ENCODE data around the gene SORBS1. TPM values are rescaled to one million over a fixed set of nuclear protein-coding genes. Genes with fewer than 3 reads are reported as not detected.

The SORBS1 gene
- total and polyA plus RNA-seq, 9 of the 15 experiments (the other 6 are each of a cell fraction or from before 2014, with no cell fraction given) = 2.0 to 13.3 (median 6.5) TPM

- TF ChIP-seq SAFB (IDR thresholded peaks at IDR 0.05; ENCODE audit: borderline replicate concordance, low read depth, low read length) (peak; percentile 34; the same call in 1 of the 2 replicates), CCNT2 (IDR thresholded peaks at IDR 0.05; ENCODE audit: borderline replicate concordance, extremely low read depth, insufficient read length, low read depth, low read length) (peak; percentile 70), HLTF (IDR thresholded peaks at IDR 0.05) (no peak), RAD21 (CRISPR knock-in tag; conservative IDR thresholded peaks at IDR 0.05 in 1 of 2, IDR thresholded peaks at IDR 0.05 in 1 of 2) (peak in 1 of 2 experiments; percentile 26; a peak in 2 of 4 replicates), MNT (conservative IDR thresholded peaks at IDR 0.05) (peak; percentile 52 to 59; a peak in 2 of 4 replicates), ZNF511 (CRISPR knock-in tag; IDR thresholded peaks at IDR 0.05) (no peak), ZNF766 (CRISPR knock-in tag; conservative IDR thresholded peaks at IDR 0.05) (no peak), ZBTB9 (CRISPR knock-in tag; IDR thresholded peaks at IDR 0.05) (no peak), ELK1 (CRISPR knock-in tag; IDR thresholded peaks at IDR 0.05) (no peak), BCOR (IDR thresholded peaks at IDR 0.05) (no peak), SMAD4 (CRISPR knock-in tag; conservative IDR thresholded peaks at IDR 0.05) (no peak; the same call in 1 of the 2 replicates), KHSRP (IDR thresholded peaks at IDR 0.05) (no peak), DMBX1 (CRISPR knock-in tag; IDR thresholded peaks at IDR 0.05; ENCODE audit: borderline replicate concordance) (no peak), POLR2G (IDR thresholded peaks at IDR 0.05; ENCODE audit: low read depth, low read length) (peak; percentile 95), SAFB2 (IDR thresholded peaks at IDR 0.05; ENCODE audit: borderline replicate concordance, low read depth, low read length, severe bottlenecking) (no peak), TBP (optimal IDR thresholded peaks at IDR 0.05; ENCODE audit: low read depth, low read length) (peak; percentile 76), ZBTB7A (IDR thresholded peaks at IDR 0.05; ENCODE audit: borderline replicate concordance, control insufficient read depth, low read depth, low read length) (peak; percentile 57), KDM5B (IDR thresholded peaks at IDR 0.05; ENCODE audit: insufficient replicate concordance, low read depth, low read length) (peak; percentile 52), SOX6 (IDR thresholded peaks at IDR 0.05) (0 out of 2 replicates have a peak, but pooled peaks have one; percentile 7), EGR1 (conservative IDR thresholded peaks at IDR 0.05) (0 out of 2 replicates have a peak, but pooled peaks have one; percentile 7)
Measured at GRCh38 chr10:95290461-95291364, 270.5 kb downstream of the SORBS1 start, which contains the start of gene PDLIM1 (continued).
